Muscle of back (tissue), 11 donors: ENCODE data around the gene RAPGEF1. TPM values are rescaled to one million over a fixed set of nuclear protein-coding genes. Genes with fewer than 3 reads are reported as not detected.

Experiments
- DNase-seq, 3 donors: peaks; one replicate each; pipeline versions ENCODE4 v3.0.0 to v3.0.0-alpha.2; 2013
- polyA plus RNA-seq, 10 donors: library from polyadenylated mRNA; unstranded; fragments of 120-200 nt; gene quantifications; one replicate each; pipeline ENCODE4 v1.2.1, GENCODE V29; 2013; ENCODE audit not compliant: insufficient read length in 10 of 10

The RAPGEF1 gene
- polyA plus RNA-seq, 10 donors: 72.1 to 97.6 (median 81.1) TPM

GRCh38 chr9:131539223-131539923 lies 200.5 kb downstream of the RAPGEF1 start:
- DNase-seq: no peak

GRCh38 chr9:131537946-131538345 lies 201.9 kb downstream of the RAPGEF1 start:
- no peak for DNase-seq

- DNase-seq: no peak
These were observed 205.1 kb downstream of the RAPGEF1 start for GRCh38 chr9:131534721-131535237.

- peak; percentile 74 to 95 (median 90) for DNase-seq
These were observed 208.7 kb downstream of the RAPGEF1 start, which contains the start of gene UCK1 for GRCh38 chr9:131530920-131531832. Gene UCK1, minus strand, starts transcription at chr9:131531263. Its CDS starts 89 bp downstream, at chr9:131531174.

GRCh38 chr9:131530546-131530919 lies 209.3 kb downstream of the RAPGEF1 start:
- DNase-seq: peak in 2 of 3 donors; percentile 22 to 54

GRCh38 chr9:131529597-131530545 lies 210.0 kb downstream of the RAPGEF1 start:
- DNase-seq: no peak

GRCh38 chr9:131528886-131529505 lies 210.9 kb downstream of the RAPGEF1 start:
- DNase-seq: no peak

GRCh38 chr9:131528186-131528585 lies 211.7 kb downstream of the RAPGEF1 start:
- DNase-seq: no peak

Other genes with a start within 250 kb of the RAPGEF1 start
- 10 to 100 TPM; 16.5 to 29.7 (median 21.0) TPM for gene POMT1, start 237.2 kb downstream of the RAPGEF1 start, polyA plus RNA-seq
- gene UCK1, start 208.8 kb downstream of the RAPGEF1 start, polyA plus RNA-seq: 10 to 100 TPM; 19.4 to 27.5 (median 22.9) TPM
- gene PRRT1B, start 194.6 kb downstream of the RAPGEF1 start, polyA plus RNA-seq: under 1 TPM in 1 of 10 donors, not detected in 9; 0.11 TPM